Stimulated activated effector memory CD8-positive, alpha-beta T cell treated with anti-CD3 and anti-CD28 coated beads, Interleukin-12 subunit alpha, Interleukin-12 subunit beta, amount 100 ng/mL, for 72 hours (primary cell): ENCODE data around the gene METTL26.

Experiments used
- ATAC-seq: fragments of 150-1000 bp; cut with Tn5 transposase; 2 replicates; pipeline ENCODE4 v1.10.0; 2021
- DNase-seq, 2 donors: peaks; one replicate each; pipeline ENCODE4 v3.0.0; 2021 to 2022; ENCODE audit warnings: low spot score in 2 of 2
- H3K27ac Mint-ChIP-seq: one replicate; pipeline ENCODE4 v1.8.0; 2022; ENCODE audit warnings: mild to moderate bottlenecking, mixed read lengths
- H3K36me3 Mint-ChIP-seq: one replicate; pipeline ENCODE4 v1.8.0; 2022; ENCODE audit warnings: mild to moderate bottlenecking, mixed read lengths
- H3K4me1 Mint-ChIP-seq: one replicate; pipeline ENCODE4 v1.8.0; 2022; ENCODE audit warnings: mixed read lengths
- H3K4me3 Mint-ChIP-seq: one replicate; pipeline ENCODE4 v1.8.0; 2022; ENCODE audit warnings: mild to moderate bottlenecking, mixed read lengths
- H3K9me3 Mint-ChIP-seq: one replicate; pipeline ENCODE4 v1.8.0; 2022; ENCODE audit warnings: mixed read lengths

Gene METTL26

DNA sequence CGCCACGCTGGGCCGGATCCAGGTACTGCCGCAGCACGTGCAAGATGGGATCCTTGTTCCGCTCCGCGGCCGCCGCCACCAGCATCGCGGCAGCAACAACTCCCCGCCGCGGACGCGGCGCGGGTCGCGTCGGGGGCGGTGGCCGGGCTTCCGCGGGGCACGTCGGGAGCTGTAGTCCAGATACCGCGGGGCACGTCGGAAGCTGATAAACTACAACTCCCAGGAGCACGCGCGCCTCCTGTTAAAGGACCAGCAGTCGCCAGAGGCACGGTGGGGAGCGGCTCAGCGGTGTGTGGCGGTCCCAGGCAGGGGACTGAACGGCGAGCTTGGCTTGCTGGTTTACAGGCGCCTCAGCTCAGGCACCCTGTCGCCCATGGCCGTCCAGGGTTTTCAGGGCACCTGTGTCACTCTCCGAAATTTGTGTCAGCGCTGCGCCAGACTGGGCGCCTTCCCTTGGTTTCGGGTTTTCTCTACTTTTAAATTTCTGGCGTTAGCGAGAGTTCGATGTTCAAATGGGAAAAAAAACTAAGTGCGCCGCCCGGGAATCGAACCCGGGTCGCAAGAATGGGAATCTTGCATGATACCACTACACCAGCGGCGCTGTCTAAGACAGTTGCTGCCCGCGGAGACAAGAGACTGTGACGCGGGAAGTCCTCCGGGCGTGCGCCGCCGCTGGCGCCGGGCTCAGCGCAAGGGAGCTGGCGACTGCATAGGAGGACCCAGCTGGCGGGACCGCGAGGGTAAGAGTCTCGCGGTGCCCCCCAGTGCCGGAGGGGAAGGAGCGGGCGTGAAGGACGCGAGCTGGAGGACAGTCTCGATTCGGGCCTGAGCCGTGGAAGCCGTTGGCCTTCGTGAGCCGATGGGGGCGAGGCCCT lies at the start of gene METTL26:
METTL26 (minus strand) TSS at position 100 of the 875 bp plus-strand sequence; CDS start at position 85, 15 bp downstream.
- Mint-ChIP-seq H3K9me3 (no peaks in the 10 kb centered on the region), H3K36me3 (peaks cover 33% of the 10 kb centered on the region), H3K4me3 (peak within 1 kb of the TSS; percentile 92), H3K4me1 (peaks cover 19% of the 10 kb centered on the region), H3K27ac (peak within 1 kb of the TSS; percentile 100)
- DNase-seq (peak; percentile 93 to 99), ATAC-seq (peak; percentile 92)

DNA sequence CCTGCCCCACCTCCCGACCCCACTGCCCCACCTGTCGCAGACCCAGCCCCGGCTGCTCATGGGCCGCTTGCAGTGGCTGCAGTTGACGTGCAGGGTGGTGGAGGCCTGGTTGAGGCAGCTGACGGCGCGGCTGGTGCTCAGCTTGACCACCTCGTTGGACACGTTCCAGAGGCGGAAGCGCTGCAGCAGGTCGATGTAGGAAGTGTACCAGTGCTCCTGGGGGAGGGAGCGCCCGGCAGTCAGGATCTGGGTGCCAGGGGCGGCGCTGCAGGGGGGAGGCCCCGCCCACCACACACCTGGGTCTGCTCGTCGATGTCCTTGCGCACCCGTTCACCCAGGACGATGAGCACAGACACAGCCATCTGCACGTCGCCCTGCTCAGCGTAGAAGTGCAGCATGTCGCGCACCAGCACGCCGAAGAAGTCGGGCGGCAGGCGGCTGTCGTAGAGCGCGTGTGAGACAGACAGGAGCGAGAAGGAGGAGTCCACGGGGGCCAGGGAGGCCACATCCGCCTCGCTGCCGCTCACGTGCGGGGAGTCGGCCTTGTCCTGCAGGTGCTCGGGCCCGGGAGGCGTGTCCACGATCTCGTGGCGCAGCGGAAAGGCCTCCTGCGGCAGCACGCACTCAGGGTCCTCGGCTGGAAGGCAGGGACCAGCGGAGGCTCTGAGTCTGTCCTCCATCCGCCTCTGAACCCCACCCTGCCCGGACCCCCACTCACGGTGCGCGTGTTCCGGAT lies 49.0 kb upstream of the METTL26 start:
- Mint-ChIP-seq H3K27ac (peak overlapping the region; percentile 89), H3K4me3 (peak overlapping the region; percentile 73), H3K36me3 (peaks cover 48% of the 10 kb centered on the region), H3K9me3 (no peaks in the 10 kb centered on the region), H3K4me1 (peaks cover 51% of the 10 kb centered on the region)
- no peak for ATAC-seq
- no peak for DNase-seq

DNA sequence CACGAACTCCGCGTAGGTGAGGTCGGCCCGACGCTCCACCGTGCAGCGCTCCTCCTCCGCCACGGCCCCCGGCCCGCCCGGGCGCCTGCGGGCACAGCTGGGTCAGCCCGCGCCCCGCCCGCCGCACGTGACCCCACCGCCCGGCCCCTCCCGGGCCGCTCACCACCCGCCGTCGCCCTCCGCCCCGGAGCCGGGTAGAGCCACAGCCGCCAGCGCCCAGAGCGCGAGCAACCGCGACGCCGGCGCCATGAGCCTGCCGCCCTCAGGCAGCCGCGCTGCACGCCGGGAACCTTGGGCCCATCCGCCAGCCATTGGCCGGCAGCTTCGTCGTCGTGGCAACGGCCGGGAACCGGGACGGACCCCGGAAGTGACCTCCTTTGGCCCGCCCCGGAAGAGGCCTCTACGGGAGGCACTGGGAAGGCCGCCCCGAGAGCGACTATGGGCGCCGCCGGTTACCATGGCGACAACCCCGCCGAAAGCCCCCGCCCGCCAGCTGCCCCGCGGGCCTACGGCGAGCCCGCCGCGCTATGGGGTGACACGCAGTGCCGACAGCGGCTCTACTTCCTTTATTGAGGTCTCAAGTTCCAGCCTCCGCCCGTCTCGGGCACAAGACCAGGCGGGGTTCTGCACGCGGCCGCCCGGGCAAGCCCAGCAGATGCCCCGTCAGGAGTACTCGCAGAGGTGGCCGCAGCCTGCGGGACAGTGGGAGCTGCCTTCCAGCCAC lies 48.1 kb upstream of the METTL26 start, which contains the start of gene JMJD8:
JMJD8 (minus strand) TSS at position 264 of the 724 bp plus-strand sequence; CDS start at position 249, 15 bp downstream.
- peaks cover 52% of the 10 kb centered on the region for H3K4me1 Mint-ChIP-seq
- H3K27ac Mint-ChIP-seq, result peak within 1 kb of the TSS; percentile 89
- H3K4me3 Mint-ChIP-seq, result peak within 1 kb of the TSS; percentile 73
- peaks cover 48% of the 10 kb centered on the region for H3K36me3 Mint-ChIP-seq
- peak; percentile 91 to 97 for DNase-seq
- H3K9me3 Mint-ChIP-seq, result no peaks in the 10 kb centered on the region
- peak; percentile 85 for ATAC-seq

DNA sequence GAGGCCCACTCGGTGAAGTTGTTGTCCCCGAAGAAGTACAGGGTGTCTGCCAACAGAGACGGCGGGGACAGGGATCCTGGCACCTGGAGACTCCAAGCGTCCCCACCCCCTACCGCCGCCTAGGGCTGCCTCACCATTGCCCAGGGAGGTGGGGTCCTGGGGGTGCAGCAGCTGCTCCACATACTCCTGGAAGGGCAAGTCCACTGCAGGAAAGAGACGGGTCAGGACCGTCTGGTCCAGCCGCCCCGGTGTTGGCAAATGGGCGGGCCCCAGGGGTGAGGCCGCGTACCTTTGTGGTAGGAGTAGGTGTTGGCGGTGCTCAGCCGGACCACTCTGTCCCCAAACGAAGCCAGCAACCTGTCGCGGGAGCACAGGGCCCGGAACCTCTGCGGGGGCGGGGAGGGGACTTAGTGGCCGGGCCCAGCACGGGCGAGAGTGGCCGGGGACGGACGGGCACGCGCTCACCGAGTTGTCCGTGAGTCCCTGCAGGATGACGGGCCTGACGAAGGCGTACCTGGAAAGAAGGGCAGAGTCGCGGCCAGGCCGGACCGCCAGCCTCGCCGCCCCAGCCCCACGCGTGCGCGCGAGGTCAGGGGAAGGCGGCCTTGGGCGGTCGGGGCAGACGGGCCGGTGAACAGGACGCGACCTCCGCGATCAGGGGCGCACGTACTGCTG lies 47.4 kb upstream of the METTL26 start:
- Mint-ChIP-seq H3K4me1 (peaks cover 50% of the 10 kb centered on the region), H3K36me3 (peaks cover 48% of the 10 kb centered on the region), H3K9me3 (no peaks in the 10 kb centered on the region), H3K27ac (peak overlapping the region; percentile 89), H3K4me3 (peak overlapping the region; percentile 73)
- DNase-seq, result no peak
- no peak for ATAC-seq

DNA sequence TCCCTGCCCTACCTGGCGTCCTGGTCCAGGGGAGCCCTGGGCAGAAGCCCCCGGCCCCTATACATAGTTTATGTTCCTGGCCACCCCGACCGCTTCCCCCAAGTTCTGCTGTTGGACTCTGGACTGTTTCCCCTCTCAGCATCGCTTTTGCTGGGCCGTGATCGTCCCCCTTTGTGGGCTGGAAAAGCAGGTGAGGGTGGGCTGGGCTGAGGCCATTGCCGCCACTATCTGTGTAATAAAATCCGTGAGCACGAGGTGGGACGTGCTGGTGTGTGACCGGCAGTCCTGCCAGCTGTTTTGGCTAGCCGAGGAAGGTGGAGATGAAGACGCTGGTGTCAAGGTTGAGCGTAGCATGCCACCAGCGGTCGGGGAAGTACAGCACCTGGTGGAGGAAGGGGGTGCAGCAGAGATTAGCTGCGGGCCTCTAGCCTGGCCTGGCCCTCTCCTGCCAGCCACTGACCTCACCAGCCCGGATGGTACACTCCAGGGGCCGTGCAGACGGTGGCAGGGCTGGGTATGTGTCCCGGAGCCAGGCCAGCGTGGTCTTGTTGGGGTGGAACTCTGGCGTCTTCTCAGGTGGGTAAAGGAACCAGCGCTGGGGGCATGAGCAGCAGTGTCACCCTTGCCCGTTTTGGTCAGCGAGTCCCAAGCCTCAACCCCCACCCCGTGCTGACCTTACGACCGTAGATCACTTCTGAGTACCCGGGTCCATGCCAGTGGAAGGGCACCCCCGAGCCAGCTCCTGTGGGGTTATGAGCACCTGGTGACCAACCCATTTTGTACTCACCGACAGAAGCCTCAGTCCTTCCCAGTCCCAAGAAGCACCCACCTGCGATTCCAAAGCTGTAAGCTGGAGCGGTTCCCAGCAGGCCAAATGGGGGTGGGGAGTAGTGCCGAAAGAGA lies 46.6 kb upstream of the METTL26 start:
- Mint-ChIP-seq H3K4me3 (peak overlapping the region; percentile 73), H3K9me3 (no peaks in the 10 kb centered on the region), H3K36me3 (peaks cover 48% of the 10 kb centered on the region), H3K27ac (peak overlapping the region; percentile 89), H3K4me1 (peaks cover 49% of the 10 kb centered on the region)
- no peak for DNase-seq
- ATAC-seq, result no peak

DNA sequence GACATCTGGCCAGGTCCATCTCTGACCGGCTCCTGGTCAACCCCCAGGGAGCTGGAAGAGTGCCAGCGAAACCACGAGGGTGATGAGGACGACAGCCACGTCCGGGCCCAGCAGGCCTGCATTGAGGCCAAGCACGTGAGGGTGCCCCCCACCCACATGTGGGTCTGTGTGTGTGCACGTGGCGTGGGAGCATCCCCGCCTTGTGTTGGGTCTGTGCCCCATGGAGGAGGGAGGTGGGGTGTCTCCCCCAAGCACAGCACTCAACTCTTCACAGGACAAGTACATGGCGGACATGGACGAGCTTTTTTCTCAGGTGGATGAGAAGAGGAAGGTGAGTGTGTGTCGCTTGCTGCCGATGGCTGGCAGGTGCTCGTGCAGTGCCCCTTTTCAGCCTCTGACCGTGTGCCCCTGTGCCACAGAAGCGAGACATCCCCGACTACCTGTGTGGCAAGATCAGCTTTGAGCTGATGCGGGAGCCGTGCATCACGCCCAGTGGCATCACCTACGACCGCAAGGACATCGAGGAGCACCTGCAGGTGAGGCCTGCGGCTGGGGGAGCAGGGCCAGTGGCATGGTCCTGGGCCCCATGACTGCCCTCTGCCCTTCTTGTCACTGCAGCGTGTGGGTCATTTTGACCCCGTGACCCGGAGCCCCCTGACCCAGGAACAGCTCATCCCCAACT lies 45.8 kb upstream of the METTL26 start:
- H3K4me1 Mint-ChIP-seq, result peaks cover 49% of the 10 kb centered on the region
- H3K27ac Mint-ChIP-seq, result peak overlapping the region; percentile 89
- ATAC-seq, result no peak
- H3K36me3 Mint-ChIP-seq, result peaks cover 48% of the 10 kb centered on the region
- no peak for DNase-seq
- H3K4me3 Mint-ChIP-seq, result peak overlapping the region; percentile 73
- no peaks in the 10 kb centered on the region for H3K9me3 Mint-ChIP-seq

- H3K4me3 Mint-ChIP-seq, result peak overlapping the region; percentile 73
- peak overlapping the region; percentile 80 for H3K27ac Mint-ChIP-seq
- no peak for DNase-seq
- peaks cover 44% of the 10 kb centered on the region for H3K36me3 Mint-ChIP-seq
- no peaks in the 10 kb centered on the region for H3K9me3 Mint-ChIP-seq
- ATAC-seq, result no peak
- peaks cover 49% of the 10 kb centered on the region for H3K4me1 Mint-ChIP-seq
Measured at GRCh38 chr16:680967-681745, 45.1 kb upstream of the METTL26 start.

DNA sequence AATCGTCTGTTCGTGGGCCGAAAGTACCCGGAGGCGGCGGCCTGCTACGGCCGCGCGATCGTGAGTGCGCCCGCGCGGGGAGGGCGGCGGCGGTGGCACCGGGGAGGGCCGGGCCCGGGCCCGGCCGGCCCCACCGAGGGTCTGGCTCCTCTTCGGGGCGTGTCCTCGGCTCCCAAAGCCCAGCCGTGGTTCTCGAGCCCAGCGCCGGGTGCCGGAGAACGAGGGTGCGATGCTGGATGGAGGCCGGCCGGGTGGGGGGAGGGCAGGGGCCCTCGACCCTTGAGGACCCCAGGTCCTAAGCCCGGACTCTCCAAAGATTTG lies 44.5 kb upstream of the METTL26 start:
- Mint-ChIP-seq H3K36me3 (peaks cover 39% of the 10 kb centered on the region), H3K4me1 (peaks cover 44% of the 10 kb centered on the region), H3K27ac (peak overlapping the region; percentile 80), H3K9me3 (no peaks in the 10 kb centered on the region), H3K4me3 (peak overlapping the region; percentile 73)
- no peak for ATAC-seq
- no peak for DNase-seq

GRCh38 chr16:679814-680624 lies 43.9 kb upstream of the METTL26 start, which contains the start of gene STUB1:
STUB1 (plus strand) TSS chr16:680410; CDS start chr16:680526, 116 bp downstream.
- DNase-seq (peak; percentile 89 to 95), ATAC-seq (peak; percentile 61)
- Mint-ChIP-seq H3K36me3 (peaks cover 38% of the 10 kb centered on the region), H3K4me3 (peak within 1 kb of the TSS; percentile 73), H3K4me1 (peaks cover 47% of the 10 kb centered on the region), H3K27ac (peak within 1 kb of the TSS; percentile 80), H3K9me3 (no peaks in the 10 kb centered on the region)

GRCh38 chr16:678858-679813 lies 43.0 kb upstream of the METTL26 start:
- ATAC-seq (peak; percentile 29), DNase-seq (peak; percentile 55 to 82)
- Mint-ChIP-seq H3K36me3 (peaks cover 30% of the 10 kb centered on the region), H3K27ac (peak overlapping the region; percentile 76), H3K4me3 (peak overlapping the region; percentile 73), H3K4me1 (peaks cover 45% of the 10 kb centered on the region), H3K9me3 (no peaks in the 10 kb centered on the region)

DNA sequence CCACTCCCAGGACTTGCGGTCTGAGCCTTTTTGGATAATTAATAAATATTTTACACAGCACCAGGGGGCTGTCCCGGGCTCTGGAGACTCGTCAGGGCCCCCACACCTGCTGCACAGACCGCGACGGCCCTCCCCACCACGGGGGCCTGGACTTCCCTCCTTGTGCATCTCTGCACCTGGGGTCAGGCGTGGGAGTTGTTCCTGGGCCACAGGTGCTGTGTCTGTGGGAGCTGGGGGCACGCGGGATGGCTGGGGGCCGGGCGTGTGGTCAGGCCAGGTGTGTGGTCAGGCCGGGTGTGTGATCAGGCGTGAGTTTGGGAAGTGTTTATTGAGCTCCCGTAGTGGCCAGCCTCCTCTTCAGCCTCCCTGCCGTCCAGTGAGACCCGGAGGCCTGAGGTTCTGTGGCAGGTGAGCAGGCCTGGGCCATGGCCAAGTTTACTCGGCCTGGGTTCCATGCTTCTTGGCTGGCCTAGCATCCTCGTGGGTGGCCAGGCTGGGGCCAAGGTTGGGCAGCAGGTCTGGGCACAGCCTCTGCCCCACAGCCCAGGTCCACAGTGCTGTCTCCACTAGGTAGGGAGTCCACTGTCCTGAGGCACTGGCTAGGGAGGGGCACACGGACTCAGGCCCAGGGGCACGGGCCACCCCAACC lies 42.2 kb upstream of the METTL26 start:
- DNase-seq (no peak), ATAC-seq (no peak)
- peak overlapping the region; percentile 76 for H3K27ac Mint-ChIP-seq
- H3K36me3 Mint-ChIP-seq, result peaks cover 27% of the 10 kb centered on the region
- H3K4me1 Mint-ChIP-seq, result peaks cover 43% of the 10 kb centered on the region
- H3K4me3 Mint-ChIP-seq, result peak overlapping the region; percentile 73
- no peaks in the 10 kb centered on the region for H3K9me3 Mint-ChIP-seq
